NK-92 (cell line): ENCODE measurements around the gene ELMO1.

Experiments used
- DNase-seq: peaks from one replicate; lab custom pipeline; 2025; ENCODE audit not compliant: unreplicated experiment; lab: John Stamatoyannopoulos, UW

ELMO1 gene

DNA sequence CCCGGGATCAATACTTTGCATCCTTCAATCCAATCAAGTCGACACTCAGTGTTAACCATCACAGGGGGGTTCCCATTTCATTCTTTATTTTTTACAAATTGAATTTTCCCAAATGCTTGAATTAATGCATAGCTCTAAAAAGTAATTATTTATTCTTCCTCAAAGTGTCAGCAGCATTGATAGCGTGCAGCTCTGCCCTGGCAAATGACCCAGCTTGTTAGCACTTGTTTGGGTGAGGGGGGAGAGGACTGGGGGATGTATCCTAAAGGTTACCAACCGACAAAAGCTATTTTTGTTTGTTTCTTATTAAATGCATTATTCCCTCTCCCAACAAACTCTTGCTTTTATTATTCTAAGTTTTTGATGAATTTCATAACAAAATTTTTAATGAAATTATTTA lies 27.0 kb upstream of the ELMO1 start:
- no peak for DNase-seq

- DNase-seq: no peak
Observed at GRCh38 chr7:37471619-37472018, 23.0 kb upstream of the ELMO1 start.

GRCh38 chr7:37467002-37467401 lies 18.3 kb upstream of the ELMO1 start:
- DNase-seq: no peak

GRCh38 chr7:37462138-37462537 lies 13.5 kb upstream of the ELMO1 start:
- DNase-seq: no peak

- DNase-seq: no peak
Observed at GRCh38 chr7:37455081-37455480, 6.4 kb upstream of the ELMO1 start.

DNA sequence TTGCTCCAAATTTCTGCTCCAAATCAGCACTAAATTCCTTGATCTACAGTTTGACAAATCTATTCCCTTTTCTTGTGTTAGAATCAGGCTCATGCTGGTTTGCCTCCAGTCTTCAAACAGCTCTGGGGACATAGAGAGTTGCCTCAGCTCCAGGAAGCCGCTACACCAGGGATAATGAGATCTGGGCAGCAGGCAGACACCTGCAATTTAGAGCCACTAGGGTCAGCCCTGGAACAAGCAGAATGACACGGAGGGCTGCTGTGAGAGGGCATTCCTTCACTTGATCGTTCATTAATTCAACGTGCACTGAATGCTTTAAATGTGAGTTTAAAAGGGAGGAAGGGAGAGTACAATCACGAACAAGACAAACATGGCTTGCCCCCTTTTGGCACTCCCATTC lies 3.7 kb upstream of the ELMO1 start:
- no peak for DNase-seq

GRCh38 chr7:37450035-37450434 lies 1.4 kb upstream of the ELMO1 start:
- no peak for DNase-seq

DNA sequence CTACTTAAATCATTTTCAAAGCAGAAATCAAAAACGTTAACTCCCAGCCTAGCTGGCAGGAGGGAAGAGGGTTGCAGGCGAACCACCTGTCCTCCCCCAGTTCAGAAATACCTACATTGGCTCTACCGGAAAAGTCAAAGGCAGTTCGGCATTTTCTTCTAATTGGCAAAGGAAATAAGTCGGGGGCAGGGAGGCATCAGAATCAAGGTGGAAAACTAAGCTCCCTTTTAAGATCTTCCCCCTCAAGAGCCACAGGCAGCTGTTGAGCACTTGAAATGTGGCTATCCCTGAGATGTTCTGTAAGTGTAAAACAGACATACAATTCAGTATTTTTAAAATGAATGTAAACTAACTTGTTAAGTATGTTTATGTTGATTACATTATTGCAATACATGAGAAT lies 957 bp upstream of the ELMO1 start:
- DNase-seq: no peak

DNA sequence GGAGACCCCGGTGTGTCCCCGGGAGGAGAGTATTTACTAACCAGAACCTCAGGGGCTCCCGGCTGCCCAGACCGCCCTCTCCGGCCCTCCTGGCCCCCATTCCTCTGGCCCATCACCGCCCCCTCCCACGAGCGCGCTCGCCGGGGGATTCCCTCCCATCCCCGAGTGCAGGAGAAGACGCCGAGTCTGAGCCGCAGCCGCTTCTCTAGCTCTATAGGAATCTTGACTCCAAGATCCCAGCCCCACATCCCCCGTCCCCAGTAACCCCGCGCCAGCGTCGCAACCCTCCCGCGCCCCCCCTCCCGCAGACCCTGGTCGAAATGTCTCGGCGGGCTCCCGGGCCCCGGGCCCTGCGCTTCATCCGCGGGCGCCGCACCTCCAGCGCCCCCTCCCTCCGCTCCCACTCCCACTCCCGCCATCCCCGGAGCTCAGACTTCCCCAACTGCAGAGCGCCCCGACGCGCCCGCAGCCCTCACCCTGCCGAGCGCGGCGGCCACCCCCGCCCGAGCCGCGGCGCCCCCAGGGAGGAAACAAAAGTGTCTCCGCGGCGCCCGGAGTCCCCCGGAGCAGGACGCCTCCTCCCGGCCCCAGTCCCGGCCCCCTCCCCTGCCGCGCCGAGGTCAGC lies 541 bp downstream of the ELMO1 start:
- DNase-seq: no peak

DNA sequence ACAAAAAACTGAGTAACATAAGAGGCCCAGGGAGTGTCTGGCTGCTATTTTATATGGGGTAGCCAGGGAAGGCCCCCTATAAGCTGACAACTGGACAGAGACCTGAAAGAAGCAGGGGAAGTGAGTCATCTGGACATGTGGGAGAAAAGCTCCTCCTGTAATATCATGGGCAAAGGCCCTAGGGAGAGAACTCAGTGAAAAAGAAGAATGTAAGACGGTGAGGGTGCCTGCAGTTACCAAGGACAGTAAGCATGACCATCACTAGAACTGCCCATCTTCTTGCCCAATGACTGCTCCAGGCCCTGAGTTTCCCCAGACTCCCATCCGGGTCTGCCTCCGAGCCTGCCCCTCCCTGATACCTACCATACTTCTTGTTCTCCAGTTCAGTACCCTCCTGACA lies 2.3 kb downstream of the ELMO1 start:
- no peak for DNase-seq

GRCh38 chr7:37445790-37446189 lies 2.9 kb downstream of the ELMO1 start:
- no peak for DNase-seq

DNA sequence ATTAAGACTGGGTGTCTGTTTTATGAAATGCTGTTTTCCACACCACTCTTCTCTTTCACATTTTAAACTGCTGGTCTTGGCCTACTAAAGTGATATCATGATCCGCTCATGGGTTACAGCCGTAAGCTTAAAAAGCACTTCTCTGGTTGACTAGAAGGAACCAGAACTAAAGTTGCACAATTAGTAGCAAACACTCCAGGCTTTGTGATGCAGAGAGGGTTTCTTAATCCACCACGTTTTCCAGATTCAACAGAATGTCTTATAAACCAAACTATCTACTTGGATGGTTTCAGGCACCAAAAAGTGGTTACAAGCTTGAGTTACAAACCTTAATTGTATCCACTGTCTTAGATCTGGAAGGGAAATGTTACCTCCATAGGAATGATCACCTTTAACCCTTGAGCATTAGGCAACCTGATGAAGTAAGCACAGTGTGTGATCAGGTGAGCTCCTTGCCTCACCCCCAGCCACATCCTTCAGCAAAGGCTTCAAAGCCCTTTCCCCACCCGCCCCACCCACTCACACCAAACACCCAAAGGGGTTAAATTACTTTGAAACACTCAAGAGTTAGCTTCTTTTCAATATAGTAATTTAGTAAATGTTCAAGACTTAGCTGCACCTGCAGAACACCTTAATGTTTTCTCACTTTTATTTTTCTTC lies 3.5 kb downstream of the ELMO1 start:
- DNase-seq: no peak

DNA sequence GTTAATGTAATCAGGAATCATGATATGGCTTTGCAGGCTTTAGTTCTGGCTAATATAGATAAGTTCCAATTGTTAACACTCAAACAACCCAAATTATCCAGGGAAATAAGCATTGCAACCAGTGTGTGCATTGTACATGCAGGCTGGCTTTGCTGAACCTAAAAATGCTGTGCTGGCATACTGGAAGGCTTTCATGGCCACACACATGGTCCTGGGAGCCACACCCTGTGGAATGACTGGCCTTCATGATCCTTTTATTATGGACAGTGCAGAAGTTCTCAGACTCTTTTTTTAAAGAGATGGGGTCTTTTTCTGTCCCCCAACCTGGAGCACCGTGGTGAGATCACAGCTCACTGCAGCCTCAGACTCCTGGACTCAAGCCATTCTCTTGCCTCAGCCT lies 5.0 kb downstream of the ELMO1 start:
- no peak for DNase-seq

GRCh38 chr7:37442268-37442667 lies 6.4 kb downstream of the ELMO1 start:
- no peak for DNase-seq

DNA sequence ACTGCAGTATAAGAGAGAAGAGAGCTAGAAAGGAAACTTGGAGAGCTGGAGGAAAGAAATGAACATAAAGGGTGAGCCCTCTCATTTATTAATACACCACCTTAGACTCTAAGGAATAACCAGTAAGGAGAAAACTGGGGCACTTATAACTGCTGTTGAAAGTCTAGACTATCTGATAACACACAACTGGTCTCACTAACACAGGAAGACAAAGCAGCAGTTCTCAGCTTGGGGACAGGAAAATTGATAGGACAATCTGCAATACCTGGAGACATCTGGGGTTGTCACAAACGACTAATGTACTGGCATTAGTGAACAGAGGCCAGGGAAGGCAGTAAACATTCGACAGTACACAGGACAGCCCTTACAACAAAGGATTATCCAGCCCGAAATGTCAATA lies 6.8 kb downstream of the ELMO1 start:
- DNase-seq: no peak

GRCh38 chr7:37441386-37441760 lies 7.3 kb downstream of the ELMO1 start:
- DNase-seq: no peak

DNA sequence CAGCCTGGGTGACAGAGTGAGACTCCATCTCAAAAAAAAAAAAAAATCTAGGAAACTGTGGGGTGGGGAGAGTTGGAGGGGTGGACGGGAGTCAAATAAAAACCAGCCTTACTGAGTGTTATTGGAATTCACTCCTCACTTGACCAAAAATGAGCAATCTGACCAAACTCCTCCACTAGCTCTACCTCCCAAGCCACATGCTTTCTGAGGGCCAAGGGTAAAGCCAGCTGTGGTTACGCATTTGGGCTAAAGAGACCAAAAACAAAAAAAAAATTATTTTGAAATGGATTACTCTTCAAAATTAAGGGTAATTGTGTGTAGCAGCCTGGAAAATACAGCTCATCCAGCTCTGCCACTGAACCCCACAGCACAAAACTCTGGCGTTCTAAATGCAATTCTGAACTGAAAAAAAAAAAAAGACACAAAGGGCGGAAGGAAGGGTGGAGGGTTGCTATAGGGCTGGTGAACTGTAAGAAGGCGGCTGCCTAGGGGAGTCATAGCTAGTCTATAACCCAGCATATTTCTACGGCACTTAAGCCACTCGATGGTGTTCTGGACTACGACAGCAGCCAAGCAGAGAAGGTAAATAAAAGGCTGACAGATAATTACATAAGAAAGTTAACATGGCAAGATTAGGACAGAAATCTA lies 7.8 kb downstream of the ELMO1 start:
- DNase-seq: no peak

DNA sequence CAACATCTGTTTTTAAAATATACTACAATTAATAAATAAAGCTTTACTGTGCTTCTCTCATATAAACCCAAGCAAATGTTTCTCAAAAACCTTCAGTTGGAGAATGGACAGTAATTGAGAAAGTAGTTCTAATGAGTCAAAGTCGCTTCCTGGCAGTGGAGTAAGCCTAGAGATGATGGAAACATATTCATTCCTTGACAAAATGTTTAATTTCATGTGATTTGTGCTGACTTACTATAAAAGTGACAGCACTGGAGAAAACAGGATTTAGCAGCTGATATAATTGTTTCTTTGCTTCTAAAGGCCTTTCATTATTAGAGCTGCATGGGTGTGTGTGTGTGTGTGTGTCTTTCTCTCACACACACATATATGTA lies 9.0 kb downstream of the ELMO1 start:
- no peak for DNase-seq

DNA sequence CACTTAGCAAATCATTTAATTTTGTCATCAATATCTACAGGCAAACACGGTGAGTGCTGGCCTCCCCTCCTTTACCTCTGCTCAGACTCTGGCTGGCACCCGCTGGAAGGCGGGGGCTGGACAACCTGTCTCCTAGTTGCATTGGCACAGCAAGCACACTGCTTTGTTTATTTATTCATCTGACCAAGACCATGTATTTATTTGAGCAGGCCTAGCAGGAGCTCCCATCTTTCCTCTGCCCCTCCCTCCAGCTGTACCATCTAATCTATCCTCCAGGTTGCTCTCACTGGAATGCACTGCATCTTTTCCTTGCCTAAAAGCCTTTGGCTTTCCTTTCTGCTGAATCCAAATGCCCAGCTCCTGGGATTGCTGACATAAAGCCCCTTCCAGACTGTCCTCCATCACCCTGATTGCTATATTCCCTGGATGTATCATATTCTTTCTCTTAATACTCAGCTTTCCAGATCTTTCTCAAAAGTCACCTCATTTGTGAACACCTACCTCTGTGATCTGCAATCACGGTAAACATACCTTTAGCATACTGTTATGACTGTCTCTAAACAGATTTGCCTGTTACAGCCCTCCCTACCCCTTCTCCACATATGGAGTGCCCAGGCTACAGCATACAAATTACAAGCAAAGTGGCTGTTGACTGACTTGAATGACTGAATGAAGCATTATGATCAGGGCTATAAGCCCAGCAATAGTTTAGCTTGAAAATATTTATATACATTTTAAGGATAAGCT lies 9.6 kb downstream of the ELMO1 start:
- no peak for DNase-seq

- no peak for DNase-seq
Observed at GRCh38 chr7:37435156-37435855, 13.4 kb downstream of the ELMO1 start.

DNA sequence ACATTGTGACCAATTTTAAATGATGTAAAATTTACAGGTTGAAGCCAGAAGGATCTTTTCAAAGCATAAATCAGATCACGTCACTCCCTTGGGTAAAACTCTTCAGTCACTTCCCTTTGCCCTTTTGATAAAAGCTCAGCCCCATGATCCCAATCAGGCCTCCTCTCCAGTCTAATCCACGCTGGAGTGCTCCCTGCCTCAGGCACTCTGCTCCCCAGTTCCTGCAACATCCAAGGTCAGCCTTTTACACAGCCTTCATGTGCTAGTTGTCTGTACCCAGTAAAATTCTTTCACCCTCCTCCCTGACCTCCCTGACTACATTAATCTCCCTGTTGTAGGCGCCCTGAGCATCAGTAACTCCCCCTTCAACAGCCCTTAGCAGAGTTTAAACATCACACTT lies 14.1 kb downstream of the ELMO1 start:
- DNase-seq: no peak
